GM19193 (cell line): ENCODE measurements around the gene RNPS1.

ENCODE experiments used
- POLR2A ChIP-seq: IDR thresholded peaks from 4 replicates; pipeline ENCODE4 v1.6.1; 2011; ENCODE audit not compliant: insufficient read depth, insufficient read length; ENCODE audit errors: extremely low read depth

Gene RNPS1

GRCh38 chr16:2216330-2216729 is 51.6 kb downstream of the RNPS1 start:
- TF ChIP-seq POLR2A: no peak

GRCh38 chr16:2214719-2214968 is 53.3 kb downstream of the RNPS1 start, which contains the start of gene PGP:
TSS of gene PGP (minus strand) at chr16:2214840. CDS start at chr16:2214777, 63 bp downstream.
- no peak for TF ChIP-seq POLR2A

- TF ChIP-seq POLR2A: no peak
These were observed 53.9 kb downstream of the RNPS1 start for GRCh38 chr16:2213817-2214718.

GRCh38 chr16:2212362-2213324 is 55.3 kb downstream of the RNPS1 start:
- no peak for TF ChIP-seq POLR2A

GRCh38 chr16:2211923-2212347 is 56.0 kb downstream of the RNPS1 start:
- TF ChIP-seq POLR2A: no peak

- TF ChIP-seq POLR2A: no peak
These were observed 57.2 kb downstream of the RNPS1 start, which contains the start of gene BRICD5 for GRCh38 chr16:2210386-2211365. TSS of gene BRICD5 (minus strand) at chr16:2210863. CDS start at chr16:2210833, 30 bp downstream.

GRCh38 chr16:2210009-2210332 is 58.0 kb downstream of the RNPS1 start:
- TF ChIP-seq POLR2A: no peak

- no peak for TF ChIP-seq POLR2A
These were observed 58.5 kb downstream of the RNPS1 start for GRCh38 chr16:2209258-2210008.

GRCh38 chr16:2208772-2209171 is 59.2 kb downstream of the RNPS1 start:
- TF ChIP-seq POLR2A: no peak

- no peak for TF ChIP-seq POLR2A
These were observed 59.6 kb downstream of the RNPS1 start for GRCh38 chr16:2208308-2208707.

- no peak for TF ChIP-seq POLR2A
These were observed 60.1 kb downstream of the RNPS1 start for GRCh38 chr16:2207872-2208271.

- no peak for TF ChIP-seq POLR2A
These were observed 61.0 kb downstream of the RNPS1 start for GRCh38 chr16:2206780-2207433.

GRCh38 chr16:2206420-2206779 is 61.5 kb downstream of the RNPS1 start:
- no peak for TF ChIP-seq POLR2A
